Measurements from ENCODE around the gene KRTAP5-7. TPM values are rescaled to one million over a fixed set of nuclear protein-coding genes. Genes with fewer than 3 reads are reported as not detected.
"Not testable (repeated sequence)": the region's sequence is repeated elsewhere in the genome, so short reads cannot be mapped to it uniquely, and the experiment has no call there.

Gene KRTAP5-7
- total RNA-seq, 1 experiment from 2014 or later: not detected

GRCh38 chr11:71532036-71532610 is 5.1 kb downstream of the KRTAP5-7 start:
- ChIA-PET CTCF (no interaction called here), POLR2A (no interaction called here)
- Mint-ChIP-seq H3K4me1 (ENCODE audit: low read depth, unreplicated experiment) (peaks cover 15% of the 10 kb centered on the region), H3K36me3 (ENCODE audit: insufficient read depth, unreplicated experiment) (no peaks in the 10 kb centered on the region), H3K4me3 (ENCODE audit: unreplicated experiment) (no peak overlapping the region), H3K9me3 (ENCODE audit: unreplicated experiment) (no peaks in the 10 kb centered on the region), H3K27me3 (ENCODE audit: insufficient read depth, unreplicated experiment) (no peaks in the 10 kb centered on the region), H3K27ac (ENCODE audit: unreplicated experiment) (no peak overlapping the region)
- H3K9me3 ChIP-seq: no peaks in the 10 kb centered on the region
- no peak overlapping the region for H3K4me3 ChIP-seq (ENCODE audit: low read depth, low read length)
- BruUV-seq (replicated peaks): no TSS peak
- intact Hi-C loops (cut with micrococcal nuclease; ENCODE audit: unreplicated experiment): no loop called here
- peaks cover 7% of the 10 kb centered on the region for H3K4me1 ChIP-seq
- H3K36me3 ChIP-seq (ENCODE audit: control insufficient read depth, insufficient read depth, low read length): no peaks in the 10 kb centered on the region
- H3K27me3 ChIP-seq (replicated peaks; ENCODE audit: control insufficient read depth, insufficient read depth, low read length): no peaks in the 10 kb centered on the region
- TF ChIP-seq CTCF (IDR thresholded peaks at IDR 0.05; ENCODE audit: insufficient read depth in 1 of 2, low read depth in 1 of 2, low read length in 1 of 2, severe bottlenecking in 1 of 2, unreplicated experiment in 1 of 2): no peak
- peak in 1 of 2 experiments; percentile 7 for DNase-seq

DNA sequence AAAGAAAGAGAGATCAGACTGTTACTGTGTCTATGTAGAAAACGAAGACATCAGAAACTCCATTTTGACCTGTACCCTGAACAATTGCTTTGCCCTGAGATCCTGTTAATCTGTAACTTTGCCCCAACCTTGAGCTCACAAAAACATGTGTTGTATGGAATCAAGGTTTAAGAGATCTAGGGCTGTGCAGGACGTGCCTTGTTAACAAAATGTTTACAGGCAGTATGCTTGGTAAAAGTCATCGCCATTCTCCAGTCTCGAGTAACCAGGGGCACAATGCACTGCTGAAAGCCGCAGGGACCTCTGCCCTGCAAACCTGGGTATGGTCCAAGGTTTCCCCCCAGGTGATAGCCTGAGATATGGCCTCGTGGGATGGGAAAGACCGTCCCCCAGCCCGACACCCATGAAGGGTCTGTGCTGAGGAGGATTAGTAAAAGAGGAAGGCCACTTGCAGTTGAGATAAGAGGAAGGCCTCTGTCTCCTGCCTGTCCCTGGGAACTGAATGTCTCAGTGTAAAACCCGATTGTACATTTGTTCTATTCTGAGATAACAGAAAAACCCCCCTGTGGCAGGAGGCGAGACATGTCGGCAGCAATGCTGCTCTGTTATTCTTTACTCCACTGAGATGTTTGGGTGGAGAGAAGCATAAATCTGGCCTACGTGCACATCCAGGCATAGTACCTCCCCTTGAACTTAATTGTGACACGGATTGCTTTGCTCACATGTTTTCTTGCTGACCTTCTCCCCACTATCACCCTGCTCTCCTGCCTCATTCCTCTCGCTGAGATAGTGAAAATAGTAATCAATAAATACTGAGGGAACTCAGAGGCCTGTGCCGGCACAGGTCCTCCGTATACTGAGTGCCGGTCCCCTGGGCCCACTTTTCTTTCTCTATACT is 7.9 kb downstream of the KRTAP5-7 start:
- H3K4me1 ChIP-seq; intact Hi-C loops (cut with micrococcal nuclease; ENCODE audit: unreplicated experiment); H3K9me3 Mint-ChIP-seq (ENCODE audit: unreplicated experiment); H3K9me3 ChIP-seq; H3K4me3 Mint-ChIP-seq (ENCODE audit: unreplicated experiment); H3K27ac Mint-ChIP-seq (ENCODE audit: unreplicated experiment); BruUV-seq (replicated peaks); H3K36me3 Mint-ChIP-seq (ENCODE audit: insufficient read depth, unreplicated experiment); H3K36me3 ChIP-seq (ENCODE audit: control insufficient read depth, insufficient read depth, low read length); H3K27me3 Mint-ChIP-seq (ENCODE audit: insufficient read depth, unreplicated experiment); H3K4me3 ChIP-seq (ENCODE audit: low read depth, low read length); H3K27me3 ChIP-seq (replicated peaks; ENCODE audit: control insufficient read depth, insufficient read depth, low read length); POLR2A ChIA-PET: not testable (repeated sequence)
- peaks cover 14% of the 10 kb centered on the region for H3K4me1 Mint-ChIP-seq (ENCODE audit: low read depth, unreplicated experiment)
- peak in 1 of 2 experiments; percentile 30 for DNase-seq
- CTCF ChIA-PET: interaction anchor here (0.9 kb wide), 1 partner anchor 45 kb away, joined by 3 read pairs; no protein-coding TSS in a partner anchor

DNA sequence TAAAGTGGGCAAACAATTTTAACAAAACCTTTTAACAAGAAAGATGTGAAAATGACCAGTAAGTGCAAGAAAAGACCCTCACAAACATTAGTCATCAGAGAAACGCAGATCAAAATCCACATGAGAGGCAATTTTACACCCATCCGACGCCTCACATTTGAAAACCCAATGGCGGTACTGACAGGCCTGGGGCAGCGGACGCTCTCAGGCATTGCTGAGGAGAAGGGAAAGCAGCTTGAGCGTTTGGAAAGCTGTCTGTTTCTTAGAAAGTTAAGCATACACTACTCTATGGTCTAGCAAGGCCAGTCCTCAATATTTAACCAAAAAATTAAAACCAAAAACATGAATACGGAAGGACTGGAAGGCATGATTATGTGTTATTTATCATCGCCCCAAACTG is 8.8 kb downstream of the KRTAP5-7 start:
- Mint-ChIP-seq H3K27me3 (ENCODE audit: insufficient read depth, unreplicated experiment) (no peaks in the 10 kb centered on the region), H3K4me3 (ENCODE audit: unreplicated experiment) (no peak overlapping the region), H3K4me1 (ENCODE audit: low read depth, unreplicated experiment) (peaks cover 14% of the 10 kb centered on the region), H3K27ac (ENCODE audit: unreplicated experiment) (no peak overlapping the region), H3K9me3 (ENCODE audit: unreplicated experiment) (peaks cover 4% of the 10 kb centered on the region), H3K36me3 (ENCODE audit: insufficient read depth, unreplicated experiment) (no peaks in the 10 kb centered on the region)
- intact Hi-C loops (cut with micrococcal nuclease; ENCODE audit: unreplicated experiment): no loop called here
- BruUV-seq (replicated peaks): no TSS peak
- H3K4me1 ChIP-seq: peaks cover 7% of the 10 kb centered on the region
- H3K9me3 ChIP-seq: no peaks in the 10 kb centered on the region
- no peak for TF ChIP-seq CTCF (IDR thresholded peaks at IDR 0.05; ENCODE audit: insufficient read depth in 1 of 2, low read depth in 1 of 2, low read length in 1 of 2, severe bottlenecking in 1 of 2, unreplicated experiment in 1 of 2)
- H3K36me3 ChIP-seq (ENCODE audit: control insufficient read depth, insufficient read depth, low read length): no peaks in the 10 kb centered on the region
- no peak overlapping the region for H3K4me3 ChIP-seq (ENCODE audit: low read depth, low read length)
- ChIA-PET POLR2A (no interaction called here), CTCF (no interaction called here)
- DNase-seq: peak in 1 of 2 experiments; percentile 9
- no peaks in the 10 kb centered on the region for H3K27me3 ChIP-seq (replicated peaks; ENCODE audit: control insufficient read depth, insufficient read depth, low read length)
